Body of pancreas (tissue), 4 donors: Measurements from ENCODE around the gene SPRED1.

ENCODE experiments used
- CTCF ChIP-seq, 7 experiments: fragments of 450-650 bp in 4 of 7; fragments of 200-600 bp in 3 of 7; sonication (generic) in 3 of 7; IDR thresholded peaks; one replicate each; pipeline ENCODE4 v1.5.1; 2016 to 2019; ENCODE audit warnings: antibody characterized with exemption in 7 of 7
- POLR2A ChIP-seq, 3 donors: fragments of 450-650 bp; IDR thresholded peaks; one replicate each; pipeline ENCODE4 v1.6.1; 2016; ENCODE audit warnings: antibody characterized with exemption in 3 of 3, mild to moderate bottlenecking in 2 of 3

- TF ChIP-seq CTCF (IDR thresholded peaks at IDR 0.05) (no peak), POLR2A (IDR thresholded peaks at IDR 0.05) (no peak)
Observed at GRCh38 chr15:38401106-38401505, 148.5 kb downstream of the SPRED1 start.
